ENCODE results near the gene DGKG. TPM values are rescaled to one million over a fixed set of nuclear protein-coding genes. Genes with fewer than 3 reads are reported as not detected.

Gene DGKG
- total and polyA plus RNA-seq, 2 of the 8 experiments (the other 6 are each of a cell fraction or from before 2014, with no cell fraction given), result 0.30 to 0.48 TPM

GRCh38 chr3:186208296-186208989 is 153.6 kb downstream of the DGKG start (continued):
- TF ChIP-seq CHD2 (IDR thresholded peaks at IDR 0.05; ENCODE audit: low read length) (no peak), SP1 (IDR thresholded peaks at IDR 0.05; ENCODE audit: low read depth, low read length) (no peak)
